Measurements from ENCODE around the gene BRD3OS. TPM values are rescaled to one million over a fixed set of nuclear protein-coding genes. Genes with fewer than 3 reads are reported as not detected.

BRD3OS gene
- total RNA-seq, 2 experiments from 2014 or later: 13.7 to 21.6 TPM

GRCh38 chr9:134046894-134047681 is 21.8 kb downstream of the BRD3OS start:
- no peak for TF ChIP-seq EZH2phosphoT487 (IDR thresholded peaks at IDR 0.05; ENCODE audit: borderline replicate concordance, low read depth, low read length)
- TF ChIP-seq CTCF (conservative IDR thresholded peaks at IDR 0.05; ENCODE audit: low read length): no peak
- Histone ChIP-seq H3K9me2 (ENCODE audit: insufficient read depth, low read length) (no peaks in the 10 kb centered on the region), H3K4me1 (ENCODE audit: insufficient read depth, low read length, poor library complexity, severe bottlenecking) (no peaks in the 10 kb centered on the region), H3K4me2 (ENCODE audit: low read length) (no peak overlapping the region), H3K4me3 (ENCODE audit: low read depth, low read length, poor library complexity, severe bottlenecking) (no peak overlapping the region), H3K36me3 (ENCODE audit: insufficient read depth, low read length) (no peaks in the 10 kb centered on the region), H4K20me1 (ENCODE audit: insufficient read depth, low read length) (no peaks in the 10 kb centered on the region), H2AFZ (ENCODE audit: low read length) (no peak overlapping the region), H3K79me2 (ENCODE audit: insufficient read depth, low read depth, low read length) (no peaks in the 10 kb centered on the region), H3K9me3 (ENCODE audit: low read length) (no peaks in the 10 kb centered on the region), H3K27ac (ENCODE audit: low read depth, low read length, poor library complexity, severe bottlenecking) (no peak overlapping the region)
- CTCF ChIA-PET (ENCODE audit: unreplicated experiment): no interaction called here
- intact Hi-C loops (cut with micrococcal nuclease; ENCODE audit: unreplicated experiment): no loop called here
- POLR2A ChIA-PET: interaction anchor here (0.6 to 1.7 kb wide), 2 partner anchors 22 to 466 kb away, joined by 4 to 5 read pairs; partner anchors contain the start of gene BRD3OS
- DNase-seq (ENCODE audit: low spot score): no peak
- BruUV-seq (replicated peaks): no TSS peak

GRCh38 chr9:134047868-134048581 is 22.7 kb downstream of the BRD3OS start:
- no peaks in the 10 kb centered on the region for H3K4me1 ChIP-seq (ENCODE audit: insufficient read depth, low read length, poor library complexity, severe bottlenecking)
- no peaks in the 10 kb centered on the region for H3K9me2 ChIP-seq (ENCODE audit: insufficient read depth, low read length)
- no peaks in the 10 kb centered on the region for H3K36me3 ChIP-seq (ENCODE audit: insufficient read depth, low read length)
- no peaks in the 10 kb centered on the region for H3K9me3 ChIP-seq (ENCODE audit: low read length)
- no peaks in the 10 kb centered on the region for H4K20me1 ChIP-seq (ENCODE audit: insufficient read depth, low read length)
- ChIA-PET POLR2A (no interaction called here), CTCF (ENCODE audit: unreplicated experiment) (no interaction called here)
- no peak overlapping the region for H2AFZ ChIP-seq (ENCODE audit: low read length)
- intact Hi-C loops (cut with micrococcal nuclease; ENCODE audit: unreplicated experiment): no loop called here
- no peak for DNase-seq (ENCODE audit: low spot score)
- no peak overlapping the region for H3K4me3 ChIP-seq (ENCODE audit: low read depth, low read length, poor library complexity, severe bottlenecking)
- BruUV-seq (replicated peaks): no TSS peak
- no peaks in the 10 kb centered on the region for H3K79me2 ChIP-seq (ENCODE audit: insufficient read depth, low read depth, low read length)
- H3K4me2 ChIP-seq (ENCODE audit: low read length): no peak overlapping the region
- TF ChIP-seq EZH2phosphoT487 (IDR thresholded peaks at IDR 0.05; ENCODE audit: borderline replicate concordance, low read depth, low read length): no peak
- no peak for TF ChIP-seq CTCF (conservative IDR thresholded peaks at IDR 0.05; ENCODE audit: low read length)
- no peak overlapping the region for H3K27ac ChIP-seq (ENCODE audit: low read depth, low read length, poor library complexity, severe bottlenecking)

- Histone ChIP-seq H3K4me1 (ENCODE audit: insufficient read depth, low read length, poor library complexity, severe bottlenecking) (no peaks in the 10 kb centered on the region), H3K4me3 (ENCODE audit: low read depth, low read length, poor library complexity, severe bottlenecking) (no peak overlapping the region), H3K9me2 (ENCODE audit: insufficient read depth, low read length) (no peaks in the 10 kb centered on the region), H3K36me3 (ENCODE audit: insufficient read depth, low read length) (no peaks in the 10 kb centered on the region), H3K27ac (ENCODE audit: low read depth, low read length, poor library complexity, severe bottlenecking) (no peak overlapping the region), H4K20me1 (ENCODE audit: insufficient read depth, low read length) (no peaks in the 10 kb centered on the region), H3K79me2 (ENCODE audit: insufficient read depth, low read depth, low read length) (no peaks in the 10 kb centered on the region), H3K4me2 (ENCODE audit: low read length) (no peak overlapping the region), H2AFZ (ENCODE audit: low read length) (no peak overlapping the region), H3K9me3 (ENCODE audit: low read length) (no peaks in the 10 kb centered on the region)
- CTCF ChIA-PET (ENCODE audit: unreplicated experiment): no interaction called here
- no TSS peak for BruUV-seq (replicated peaks)
- no peak for DNase-seq (ENCODE audit: low spot score)
- TF ChIP-seq EZH2phosphoT487 (IDR thresholded peaks at IDR 0.05; ENCODE audit: borderline replicate concordance, low read depth, low read length): no peak
- TF ChIP-seq CTCF (conservative IDR thresholded peaks at IDR 0.05; ENCODE audit: low read length): no peak
- POLR2A ChIA-PET: no interaction called here
- intact Hi-C loops (cut with micrococcal nuclease; ENCODE audit: unreplicated experiment): no loop called here
Measured at GRCh38 chr9:134048582-134048968, 23.3 kb downstream of the BRD3OS start.

Data from OCI-LY7 (cell line).